GM12878 (cell line): Measurements from ENCODE around the gene GGACT. TPM values are rescaled to one million over a fixed set of nuclear protein-coding genes. Genes with fewer than 3 reads are reported as not detected.

Source experiments
- ATAC-seq: fragments of 200-7000 bp; cut with Tn5 transposase; 3 replicates; pipeline ENCODE4 v1.9.1; 2020; ENCODE audit warnings: mild to moderate bottlenecking, moderate library complexity
- BruUV-seq: library from RNA; stranded (reverse); fragments of 400-500 nt; replicated peaks from 2 replicates; lab custom pipeline; 2021; lab: Mats Ljungman, UMichigan
- CTCF ChIA-PET: fragments of 300-600 bp; sonication (Branson Sonifier 250); formaldehyde crosslinking; extraction: SDS; loops from one replicate; lab custom pipeline; 2021; ENCODE audit warnings: inconsistent platforms; lab: Yijun Ruan, JAX
- POLR2A ChIA-PET: fragments of 350-600 bp; formaldehyde crosslinking; extraction: SDS; loops from one replicate; lab custom pipeline; 2021; ENCODE audit warnings: inconsistent platforms; lab: Charles Lee
- RAD21 ChIA-PET: fragments of 300-600 bp; sonication (Branson Sonifier 250); formaldehyde crosslinking; loops from one replicate; lab custom pipeline; 2023; ENCODE audit warnings: antibody characterized with exemption; ENCODE audit not compliant: unreplicated experiment; lab: Charles Lee
- SMC1A ChIA-PET: fragments of 300-600 bp; sonication (Branson Sonifier 250); formaldehyde crosslinking; loops from one replicate; lab custom pipeline; 2023; ENCODE audit not compliant: unreplicated experiment, uncharacterized antibody; lab: Charles Lee
- DNase-seq: peaks from one replicate; pipeline ENCODE4 v3.0.0-alpha.2; 2011; ENCODE audit warnings: low read depth, low spot score
- FAIRE-seq: peaks from 3 replicates; lab custom pipeline; 2011; peaks lifted over from hg19 to GRCh38; lab: Jason Lieb, UNC
- H2AFZ ChIP-seq: 2 replicates; pipeline ENCODE4 v1.6.0; 2011; ENCODE audit warnings: low read depth, low read length, control low read depth; ENCODE audit not compliant: control insufficient read depth
- H3K27ac ChIP-seq: 2 replicates; pipeline ENCODE4 v1.5.1; 2011; ENCODE audit warnings: control low read depth; ENCODE audit not compliant: control insufficient read depth, insufficient read depth
- H3K27me3 ChIP-seq, 2 experiments: replicated peaks in 1 of 2; 2 replicates each; pipeline versions ENCODE4 v1.6.0 to v1.6.1; 2011; ENCODE audit warnings: low read length in 1 of 2; ENCODE audit not compliant: control insufficient read depth in 2 of 2, insufficient read depth in 2 of 2
- H3K36me3 ChIP-seq, 2 experiments: 2 replicates each; pipeline ENCODE4 v1.5.1; 2011; ENCODE audit warnings: low read length in 1 of 2; ENCODE audit not compliant: control insufficient read depth in 2 of 2, insufficient read depth in 2 of 2
- H3K4me1 ChIP-seq: 2 replicates; pipeline ENCODE4 v1.6.1; 2011; ENCODE audit warnings: mild to moderate bottlenecking, low read length, moderate library complexity, mixed read lengths; ENCODE audit not compliant: control insufficient read depth, insufficient read depth
- H3K4me2 ChIP-seq: 2 replicates; pipeline ENCODE4 v1.6.0; 2011; ENCODE audit warnings: control low read depth; ENCODE audit not compliant: control insufficient read depth, insufficient read depth
- H3K4me3 ChIP-seq: fragments of 200-600 bp; sonication (generic); 2 replicates; pipeline ENCODE4 v1.5.1; 2016
- H3K79me2 ChIP-seq: 2 replicates; pipeline ENCODE4 v1.6.0; 2011; ENCODE audit warnings: low read length; ENCODE audit not compliant: control insufficient read depth, insufficient read depth
- H3K9ac ChIP-seq: 2 replicates; pipeline ENCODE4 v1.8.0; 2011; ENCODE audit warnings: low read length, control low read depth, mixed read lengths; ENCODE audit not compliant: control insufficient read depth, insufficient read depth
- H3K9me3 ChIP-seq: replicated peaks from 3 replicates; pipeline ENCODE4 v1.5.1; 2011; ENCODE audit warnings: mild to moderate bottlenecking, low read length; ENCODE audit not compliant: control insufficient read depth, insufficient read depth
- H4K20me1 ChIP-seq: 2 replicates; pipeline ENCODE4 v1.6.0; 2011; ENCODE audit not compliant: control insufficient read depth, insufficient read depth
- CHD1 ChIP-seq: IDR thresholded peaks from 2 replicates; pipeline ENCODE4 v1.6.1; 2012; ENCODE audit warnings: low read depth, low read length, improper control_type of control experiment
- DPF2 ChIP-seq: fragments of 450-650 bp; IDR thresholded peaks from 2 replicates; pipeline ENCODE4 v1.6.1; 2017; ENCODE audit warnings: mild to moderate bottlenecking
- MEF2A ChIP-seq: IDR thresholded peaks from 2 replicates; pipeline ENCODE4 v1.6.1; 2011; ENCODE audit warnings: low read depth, mild to moderate bottlenecking, low read length, moderate library complexity; ENCODE audit not compliant: insufficient read depth
- MYB ChIP-seq: fragments of 150-350 bp; IDR thresholded peaks from 2 replicates; pipeline ENCODE4 v1.6.1; 2014; ENCODE audit warnings: mild to moderate bottlenecking, low read depth, low read length, borderline replicate concordance
- NR2C2 ChIP-seq: IDR thresholded peaks from 2 replicates; pipeline ENCODE4 v1.6.1; 2011; ENCODE audit warnings: borderline replicate concordance, low read depth; ENCODE audit not compliant: control insufficient read depth, insufficient read length
- POLR2AphosphoS2 ChIP-seq: IDR thresholded peaks from 2 replicates; pipeline ENCODE4 v1.6.1; 2011; ENCODE audit warnings: low read depth, mild to moderate bottlenecking, low read length, improper control_type of control experiment, moderate library complexity
- RAD51 ChIP-seq: fragments of 450-650 bp; IDR thresholded peaks from 2 replicates; pipeline ENCODE4 v1.6.1; 2016; ENCODE audit warnings: moderate library complexity, mild to moderate bottlenecking, inconsistent platforms
- SMAD1 ChIP-seq: fragments of 450-650 bp; IDR thresholded peaks from 2 replicates; pipeline ENCODE4 v1.6.1; 2018; ENCODE audit warnings: mild to moderate bottlenecking, low read depth; ENCODE audit not compliant: partially characterized antibody
- SMC3 ChIP-seq: IDR thresholded peaks from 2 replicates; pipeline ENCODE4 v1.6.1; 2011; ENCODE audit warnings: low read length, improper control_type of control experiment, borderline replicate concordance
- TCF12 ChIP-seq: IDR thresholded peaks from 2 replicates; pipeline ENCODE4 v1.6.1; 2011; ENCODE audit warnings: low read depth, mild to moderate bottlenecking, low read length
- WGBS: methylation state at CpG from one replicate; pipeline ENCODE4 v1.1.6; 2016; ENCODE audit warnings: low lambda C conversion rate; ENCODE audit not compliant: insufficient replicate concordance, insufficient coverage; ENCODE audit errors: missing lambda C conversion rate; 5-methylcytosine and 5-hydroxymethylcytosine counted together
- in situ Hi-C: fragments of 300-500 bp; cut with MboI; formaldehyde crosslinking; loops from 9 replicates; pipeline ENCODE4 v1.14.3; 2018; ENCODE audit warnings: mixed read lengths
- intact Hi-C: fragments of 100-400 bp; cut with micrococcal nuclease; formaldehyde crosslinking; loops from one replicate; pipeline ENCODE4 v1.14.2; 2022; ENCODE audit not compliant: unreplicated experiment
- polyA plus RNA-seq, 11 experiments: library from polyadenylated mRNA; depleted of rRNA in 4 of 11; unstranded in 6 of 11; stranded (reverse) in 5 of 11; fragments of >200 nt; fragmentation: Nextera tagmentation in 4 of 11; fragmentation: Illumina TruSeq in 1 of 11; extraction: Ambion mirVana in 4 of 11; extraction: Trizol in 1 of 11; gene quantifications; 1 replicate in 1 of 11; 2 replicates in 10 of 11; pipeline versions ENCODE4 v1.2.1 to v1.2.3, GENCODE V29; 2011 to 2016; ENCODE audit warnings: inconsistent platforms in 2 of 11, missing spikeins in 2 of 11, low read depth in 1 of 11
- total RNA-seq, 4 experiments: library from RNA; depleted of rRNA in 3 of 4; stranded (reverse); fragments of >200 nt in 3 of 4; fragmentation: Illumina TruSeq in 1 of 4; extraction: Trizol in 1 of 4; gene quantifications; 2 replicates each; pipeline versions ENCODE4 v1.2.1 to v1.2.3, GENCODE V29; 2013 to 2021
- TF ChIP-seq, protein P1 (sequence below): fragments of 450-650 bp; IDR thresholded peaks from 2 replicates; pipeline ENCODE4 v1.6.1; 2018; ENCODE audit warnings: borderline replicate concordance, mild to moderate bottlenecking; ENCODE audit not compliant: partially characterized antibody
- TF ChIP-seq, protein P2 (sequence below): fragments of 450-650 bp; IDR thresholded peaks from 2 replicates; pipeline ENCODE4 v1.6.1; 2017; ENCODE audit warnings: borderline replicate concordance
- TF ChIP-seq, protein P3 (sequence below): IDR thresholded peaks from 2 replicates; pipeline ENCODE4 v1.6.1; 2012; ENCODE audit warnings: low read depth, low read length, improper control_type of control experiment
- TF ChIP-seq, protein P4 (sequence below): fragments of 150-350 bp; IDR thresholded peaks from 2 replicates; pipeline ENCODE4 v1.6.1; 2014; ENCODE audit warnings: mild to moderate bottlenecking, low read depth, low read length

GGACT gene
- total and polyA plus RNA-seq, 10 of the 15 experiments (the other 5 are each of a cell fraction or from before 2014, with no cell fraction given), result 0.61 to 8.8 (median 4.2) TPM

DNA sequence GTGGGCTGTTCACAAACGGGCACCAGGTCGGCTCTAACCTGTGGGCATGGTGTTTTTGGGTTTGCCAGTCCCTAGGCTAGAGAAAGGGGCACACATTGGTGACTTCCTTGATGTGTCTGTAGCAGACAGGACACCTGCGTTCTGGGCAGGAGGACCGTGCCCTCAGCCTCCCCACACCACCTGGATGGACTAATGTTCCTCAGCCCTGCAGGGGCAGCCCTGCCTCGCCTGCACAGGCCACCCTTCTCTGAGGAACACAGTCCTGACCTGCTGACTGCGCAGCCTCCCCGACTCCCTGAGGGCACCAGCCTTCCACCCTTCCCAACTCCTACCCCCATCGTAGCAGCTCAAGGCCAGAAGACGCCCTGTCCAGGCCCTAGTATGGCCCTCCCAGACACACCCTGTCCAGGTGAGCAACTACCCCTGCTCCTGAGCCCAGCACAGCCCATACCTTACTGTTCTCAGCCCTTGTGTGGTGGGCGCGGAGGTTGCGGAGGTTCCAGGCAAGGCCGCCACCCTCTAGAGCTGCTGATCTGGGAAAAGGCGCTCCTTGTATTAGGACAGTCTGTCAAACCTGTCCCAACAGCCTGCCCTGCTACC, 55.7 kb downstream of the GGACT start (continued):
- TF ChIP-seq CHD1 (no peak), MEF2A (no peak), POLR2AphosphoS2 (no peak)

DNA sequence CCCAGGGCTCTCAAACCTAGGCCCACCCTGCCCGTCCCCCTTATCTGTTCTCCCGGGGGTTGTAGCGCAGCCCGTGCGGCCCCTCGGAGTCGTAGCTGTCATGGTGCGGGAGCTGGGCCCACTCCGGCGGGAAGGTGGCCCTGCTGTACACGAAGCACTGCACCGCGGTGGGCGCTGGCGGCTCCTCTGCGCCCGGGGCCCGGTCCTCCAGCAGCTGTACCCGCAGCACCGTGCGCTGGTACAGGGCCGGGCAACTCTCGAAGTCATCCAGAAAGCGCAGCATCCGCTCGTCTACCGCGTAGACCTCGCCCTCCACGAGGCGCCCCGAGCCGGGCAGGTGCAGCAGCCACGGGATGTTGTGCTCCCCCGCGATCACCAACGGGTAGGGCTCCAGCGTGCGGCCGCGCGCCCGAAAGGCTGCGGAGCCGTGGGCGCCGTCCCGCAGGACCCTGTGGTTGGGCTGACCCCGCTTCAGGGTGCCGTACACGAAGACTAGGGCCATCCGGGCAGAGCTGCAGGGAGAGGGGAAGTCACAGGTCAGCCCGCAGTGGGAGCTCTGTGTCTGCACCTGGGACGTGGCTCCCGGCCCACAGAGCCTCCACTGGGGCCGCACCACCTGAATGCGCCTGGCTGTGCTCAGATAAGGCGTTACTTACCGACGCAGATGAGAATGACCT, 56.4 kb downstream of the GGACT start:
- 97% methylated on average over 48 of the region's 60 CpGs for WGBS
- CTCF ChIA-PET, result interaction anchor here (0.7 to 1.2 kb wide), 2 partner anchors 9 to 11 kb away, joined by 3 to 4 read pairs; no protein-coding TSS in a partner anchor
- Histone ChIP-seq H3K4me1 (no peaks in the 10 kb centered on the region), H2AFZ (no peak overlapping the region), H4K20me1 (no peaks in the 10 kb centered on the region), H3K4me2 (no peak overlapping the region), H3K27ac (no peak overlapping the region), H3K9me3 (no peaks in the 10 kb centered on the region), H3K27me3 (no peaks in the 10 kb centered on the region), H3K36me3 (no peaks in the 10 kb centered on the region; a peak in 1 of 4 replicates), H3K79me2 (no peaks in the 10 kb centered on the region), H3K4me3 (no peak overlapping the region), H3K9ac (no peak overlapping the region)
- BruUV-seq, result no TSS peak
- ATAC-seq, result no peak
- RAD21 ChIA-PET, result interaction anchor here (1.3 kb wide), 1 partner anchor 17 kb away, joined by 3 read pairs; no protein-coding TSS in a partner anchor
- in situ Hi-C loops, result no loop called here
- POLR2A ChIA-PET, result no interaction called here
- no peak for DNase-seq
- SMC1A ChIA-PET, result no interaction called here
- FAIRE-seq, result no peak
- intact Hi-C loops, result no loop called here
- TF ChIP-seq, protein P1, sequence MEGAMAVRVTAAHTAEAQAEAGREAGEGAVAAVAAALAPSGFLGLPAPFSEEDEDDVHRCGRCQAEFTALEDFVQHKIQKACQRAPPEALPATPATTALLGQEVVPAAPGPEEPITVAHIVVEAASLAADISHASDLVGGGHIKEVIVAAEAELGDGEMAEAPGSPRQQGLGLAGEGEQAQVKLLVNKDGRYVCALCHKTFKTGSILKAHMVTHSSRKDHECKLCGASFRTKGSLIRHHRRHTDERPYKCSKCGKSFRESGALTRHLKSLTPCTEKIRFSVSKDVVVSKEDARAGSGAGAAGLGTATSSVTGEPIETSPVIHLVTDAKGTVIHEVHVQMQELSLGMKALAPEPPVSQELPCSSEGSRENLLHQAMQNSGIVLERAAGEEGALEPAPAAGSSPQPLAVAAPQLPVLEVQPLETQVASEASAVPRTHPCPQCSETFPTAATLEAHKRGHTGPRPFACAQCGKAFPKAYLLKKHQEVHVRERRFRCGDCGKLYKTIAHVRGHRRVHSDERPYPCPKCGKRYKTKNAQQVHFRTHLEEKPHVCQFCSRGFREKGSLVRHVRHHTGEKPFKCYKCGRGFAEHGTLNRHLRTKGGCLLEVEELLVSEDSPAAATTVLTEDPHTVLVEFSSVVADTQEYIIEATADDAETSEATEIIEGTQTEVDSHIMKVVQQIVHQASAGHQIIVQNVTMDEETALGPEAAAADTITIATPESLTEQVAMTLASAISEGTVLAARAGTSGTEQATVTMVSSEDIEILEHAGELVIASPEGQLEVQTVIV, result no peak
- TF ChIP-seq SMAD1 (no peak), SMC3 (no peak), RAD51 (no peak), NR2C2 (no peak), TCF12 (no peak), DPF2 (no peak), MYB (no peak)
- TF ChIP-seq, protein P2, sequence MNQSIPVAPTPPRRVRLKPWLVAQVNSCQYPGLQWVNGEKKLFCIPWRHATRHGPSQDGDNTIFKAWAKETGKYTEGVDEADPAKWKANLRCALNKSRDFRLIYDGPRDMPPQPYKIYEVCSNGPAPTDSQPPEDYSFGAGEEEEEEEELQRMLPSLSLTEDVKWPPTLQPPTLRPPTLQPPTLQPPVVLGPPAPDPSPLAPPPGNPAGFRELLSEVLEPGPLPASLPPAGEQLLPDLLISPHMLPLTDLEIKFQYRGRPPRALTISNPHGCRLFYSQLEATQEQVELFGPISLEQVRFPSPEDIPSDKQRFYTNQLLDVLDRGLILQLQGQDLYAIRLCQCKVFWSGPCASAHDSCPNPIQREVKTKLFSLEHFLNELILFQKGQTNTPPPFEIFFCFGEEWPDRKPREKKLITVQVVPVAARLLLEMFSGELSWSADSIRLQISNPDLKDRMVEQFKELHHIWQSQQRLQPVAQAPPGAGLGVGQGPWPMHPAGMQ, result no peak
- TF ChIP-seq, protein P3, sequence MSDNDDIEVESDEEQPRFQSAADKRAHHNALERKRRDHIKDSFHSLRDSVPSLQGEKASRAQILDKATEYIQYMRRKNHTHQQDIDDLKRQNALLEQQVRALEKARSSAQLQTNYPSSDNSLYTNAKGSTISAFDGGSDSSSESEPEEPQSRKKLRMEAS, result no peak
- TF ChIP-seq, protein P4, sequence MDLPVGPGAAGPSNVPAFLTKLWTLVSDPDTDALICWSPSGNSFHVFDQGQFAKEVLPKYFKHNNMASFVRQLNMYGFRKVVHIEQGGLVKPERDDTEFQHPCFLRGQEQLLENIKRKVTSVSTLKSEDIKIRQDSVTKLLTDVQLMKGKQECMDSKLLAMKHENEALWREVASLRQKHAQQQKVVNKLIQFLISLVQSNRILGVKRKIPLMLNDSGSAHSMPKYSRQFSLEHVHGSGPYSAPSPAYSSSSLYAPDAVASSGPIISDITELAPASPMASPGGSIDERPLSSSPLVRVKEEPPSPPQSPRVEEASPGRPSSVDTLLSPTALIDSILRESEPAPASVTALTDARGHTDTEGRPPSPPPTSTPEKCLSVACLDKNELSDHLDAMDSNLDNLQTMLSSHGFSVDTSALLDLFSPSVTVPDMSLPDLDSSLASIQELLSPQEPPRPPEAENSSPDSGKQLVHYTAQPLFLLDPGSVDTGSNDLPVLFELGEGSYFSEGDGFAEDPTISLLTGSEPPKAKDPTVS, result no peak
